Ovary (tissue), 3 donors: ENCODE data around the gene CD14.

Experiments
- CTCF ChIP-seq, 3 donors: fragments of 450-650 bp in 2 of 3; fragments of 200-600 bp in 1 of 3; IDR thresholded peaks; one replicate each; pipeline versions ENCODE4 v1.5.1 to v1.8.0; 2016 to 2022; ENCODE audit warnings: antibody characterized with exemption in 3 of 3, mild to moderate bottlenecking in 1 of 3
- EP300 ChIP-seq: sonication (generic); formaldehyde crosslinking; IDR thresholded peaks from one replicate; pipeline ENCODE4 v1.6.1; 2017; ENCODE audit warnings: antibody characterized with exemption
- POLR2A ChIP-seq: fragments of 450-650 bp; IDR thresholded peaks from one replicate; pipeline ENCODE4 v1.6.1; 2017; ENCODE audit warnings: antibody characterized with exemption, mild to moderate bottlenecking, moderate library complexity
- donor health status: DM: no; HTN: no; CAD: no.

- TF ChIP-seq CTCF (IDR thresholded peaks at IDR 0.05) = no peak
- no peak for TF ChIP-seq EP300
- TF ChIP-seq POLR2A = no peak
Measured at GRCh38 chr5:140637371-140638100, 4.6 kb upstream of the CD14 start.
